Loucy (cell line): ENCODE results near the gene PIGX.

Experiments
- H2AFZ ChIP-seq: fragments of 200-600 bp; sonication (generic); 2 replicates; pipeline ENCODE4 v1.6.0; 2016; ENCODE audit warnings: antibody characterized with exemption, mild to moderate bottlenecking, low read length, moderate library complexity
- H3F3A ChIP-seq: fragments of 200-600 bp; 2 replicates; pipeline ENCODE4 v1.6.0; 2016; ENCODE audit warnings: antibody characterized with exemption, low read depth, mild to moderate bottlenecking
- H3K27me3 ChIP-seq: fragments of 200-600 bp; sonication (generic); 2 replicates; pipeline ENCODE4 v1.6.1; 2014; ENCODE audit warnings: low read length, mild to moderate bottlenecking; ENCODE audit not compliant: insufficient read depth, poor library complexity, severe bottlenecking
- H3K36me3 ChIP-seq: fragments of 200-600 bp; sonication (generic); 2 replicates; pipeline ENCODE4 v1.6.1; 2016; ENCODE audit warnings: low read length; ENCODE audit not compliant: insufficient read depth
- H3K4me1 ChIP-seq: fragments of 200-600 bp; sonication (generic); 2 replicates; pipeline ENCODE4 v1.5.1; 2014; ENCODE audit warnings: low read length, mild to moderate bottlenecking; ENCODE audit not compliant: insufficient read depth, poor library complexity, severe bottlenecking
- H3K4me2 ChIP-seq: fragments of 200-600 bp; sonication (generic); 2 replicates; pipeline ENCODE4 v1.6.0; 2014; ENCODE audit warnings: antibody characterized with exemption, low read length, low read depth, mild to moderate bottlenecking; ENCODE audit not compliant: poor library complexity, severe bottlenecking
- H3K4me3 ChIP-seq: fragments of 200-600 bp; sonication (generic); 2 replicates; pipeline ENCODE4 v1.5.1; 2014; ENCODE audit warnings: low read length, mild to moderate bottlenecking, mixed read lengths; ENCODE audit not compliant: poor library complexity, severe bottlenecking
- H3K79me2 ChIP-seq: fragments of 200-600 bp; sonication (generic); 2 replicates; pipeline ENCODE4 v1.6.1; 2014; ENCODE audit warnings: low read length; ENCODE audit not compliant: insufficient read depth
- H3K9ac ChIP-seq: fragments of 200-600 bp; sonication (generic); 2 replicates; pipeline ENCODE4 v1.6.0; 2014; ENCODE audit warnings: mild to moderate bottlenecking, low read depth, low read length, moderate library complexity; ENCODE audit not compliant: poor library complexity, severe bottlenecking
- H3K9me2 ChIP-seq: fragments of 200-600 bp; sonication (generic); replicated peaks from 2 replicates; pipeline ENCODE4 v1.6.1; 2016; ENCODE audit warnings: low read depth, low read length, mixed read lengths
- H3K9me3 ChIP-seq: fragments of 200-600 bp; sonication (generic); 2 replicates; pipeline ENCODE4 v1.6.1; 2014; ENCODE audit warnings: mild to moderate bottlenecking, antibody characterized with exemption, low read length, low read depth; ENCODE audit not compliant: insufficient read depth
- H4K20me1 ChIP-seq: fragments of 200-600 bp; sonication (generic); 2 replicates; pipeline ENCODE4 v1.6.0; 2014; ENCODE audit warnings: antibody characterized with exemption, low read length, mild to moderate bottlenecking; ENCODE audit not compliant: insufficient read depth, poor library complexity, severe bottlenecking
- EZH2phosphoT487 ChIP-seq: fragments of 200-600 bp; IDR thresholded peaks from 2 replicates; pipeline ENCODE4 v1.6.1; 2018; ENCODE audit warnings: antibody characterized with exemption, mild to moderate bottlenecking, moderate library complexity, borderline replicate concordance
- TF ChIP-seq, protein P1 (sequence below): fragments of 200-600 bp; sonication (generic); conservative IDR thresholded peaks from 2 replicates; pipeline ENCODE4 v1.5.1; 2014; ENCODE audit warnings: mild to moderate bottlenecking, antibody characterized with exemption, low read length

The PIGX gene

DNA sequence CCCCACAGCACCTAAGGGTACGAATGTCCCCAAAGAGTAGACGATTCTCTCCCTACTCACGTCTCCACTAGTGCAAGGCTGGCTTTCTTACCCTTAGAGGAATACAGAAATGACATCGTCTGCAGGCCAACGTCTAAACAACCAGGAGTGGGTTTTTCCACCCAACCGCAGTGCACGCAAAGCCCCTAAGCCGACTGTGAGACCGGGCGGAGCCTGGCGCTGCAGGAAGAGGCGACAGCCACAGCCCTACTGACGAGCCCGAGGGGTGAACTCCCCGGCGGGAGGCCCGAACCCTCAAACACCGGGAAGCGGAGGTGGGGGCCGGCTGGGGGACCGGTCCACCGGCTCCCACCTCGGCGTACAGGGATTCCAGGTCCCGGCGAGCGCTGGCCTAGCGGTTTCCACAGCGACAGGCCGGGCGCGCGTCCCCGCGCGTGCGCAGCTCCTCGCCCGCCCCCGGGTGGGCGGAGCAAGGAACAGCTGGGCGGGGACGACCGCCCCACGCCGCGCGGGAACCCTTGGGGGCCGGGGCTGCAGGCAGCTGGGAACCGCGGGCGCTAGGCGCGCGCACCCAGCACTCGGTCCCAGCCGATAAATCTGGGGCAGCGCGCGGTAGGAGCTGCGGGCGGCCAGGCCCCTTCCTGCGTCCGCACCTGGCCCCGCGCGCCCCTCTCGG is at the start of gene PIGX, which contains the start of gene CEP19:
TSS of gene PIGX (plus strand) at position 540 of the 676 bp plus-strand sequence.
TSS of gene CEP19 (minus strand) at position 413 of the 676 bp plus-strand sequence. CDS start 3,593 bp downstream, outside the sequence.
- Histone ChIP-seq H3K4me1 (peaks cover 8% of the 10 kb centered on the region), H3K9me2 (no peaks in the 10 kb centered on the region), H3K79me2 (peaks cover 10% of the 10 kb centered on the region; the same call in 1 of the 2 replicates), H2AFZ (peak within 1 kb of the TSS; percentile 96), H3K36me3 (no peaks in the 10 kb centered on the region), H3K27me3 (no peaks in the 10 kb centered on the region), H3K4me3 (peak within 1 kb of the TSS; percentile 92), H3K4me2 (peak within 1 kb of the TSS; percentile 98), H3K9ac (peak within 1 kb of the TSS; percentile 85), H4K20me1 (no peaks in the 10 kb centered on the region), H3K9me3 (no peaks in the 10 kb centered on the region), H3F3A (no peaks in the 10 kb centered on the region)
- no peak for TF ChIP-seq EZH2phosphoT487
- TF ChIP-seq, protein P1, sequence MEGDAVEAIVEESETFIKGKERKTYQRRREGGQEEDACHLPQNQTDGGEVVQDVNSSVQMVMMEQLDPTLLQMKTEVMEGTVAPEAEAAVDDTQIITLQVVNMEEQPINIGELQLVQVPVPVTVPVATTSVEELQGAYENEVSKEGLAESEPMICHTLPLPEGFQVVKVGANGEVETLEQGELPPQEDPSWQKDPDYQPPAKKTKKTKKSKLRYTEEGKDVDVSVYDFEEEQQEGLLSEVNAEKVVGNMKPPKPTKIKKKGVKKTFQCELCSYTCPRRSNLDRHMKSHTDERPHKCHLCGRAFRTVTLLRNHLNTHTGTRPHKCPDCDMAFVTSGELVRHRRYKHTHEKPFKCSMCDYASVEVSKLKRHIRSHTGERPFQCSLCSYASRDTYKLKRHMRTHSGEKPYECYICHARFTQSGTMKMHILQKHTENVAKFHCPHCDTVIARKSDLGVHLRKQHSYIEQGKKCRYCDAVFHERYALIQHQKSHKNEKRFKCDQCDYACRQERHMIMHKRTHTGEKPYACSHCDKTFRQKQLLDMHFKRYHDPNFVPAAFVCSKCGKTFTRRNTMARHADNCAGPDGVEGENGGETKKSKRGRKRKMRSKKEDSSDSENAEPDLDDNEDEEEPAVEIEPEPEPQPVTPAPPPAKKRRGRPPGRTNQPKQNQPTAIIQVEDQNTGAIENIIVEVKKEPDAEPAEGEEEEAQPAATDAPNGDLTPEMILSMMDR = no peak

DNA sequence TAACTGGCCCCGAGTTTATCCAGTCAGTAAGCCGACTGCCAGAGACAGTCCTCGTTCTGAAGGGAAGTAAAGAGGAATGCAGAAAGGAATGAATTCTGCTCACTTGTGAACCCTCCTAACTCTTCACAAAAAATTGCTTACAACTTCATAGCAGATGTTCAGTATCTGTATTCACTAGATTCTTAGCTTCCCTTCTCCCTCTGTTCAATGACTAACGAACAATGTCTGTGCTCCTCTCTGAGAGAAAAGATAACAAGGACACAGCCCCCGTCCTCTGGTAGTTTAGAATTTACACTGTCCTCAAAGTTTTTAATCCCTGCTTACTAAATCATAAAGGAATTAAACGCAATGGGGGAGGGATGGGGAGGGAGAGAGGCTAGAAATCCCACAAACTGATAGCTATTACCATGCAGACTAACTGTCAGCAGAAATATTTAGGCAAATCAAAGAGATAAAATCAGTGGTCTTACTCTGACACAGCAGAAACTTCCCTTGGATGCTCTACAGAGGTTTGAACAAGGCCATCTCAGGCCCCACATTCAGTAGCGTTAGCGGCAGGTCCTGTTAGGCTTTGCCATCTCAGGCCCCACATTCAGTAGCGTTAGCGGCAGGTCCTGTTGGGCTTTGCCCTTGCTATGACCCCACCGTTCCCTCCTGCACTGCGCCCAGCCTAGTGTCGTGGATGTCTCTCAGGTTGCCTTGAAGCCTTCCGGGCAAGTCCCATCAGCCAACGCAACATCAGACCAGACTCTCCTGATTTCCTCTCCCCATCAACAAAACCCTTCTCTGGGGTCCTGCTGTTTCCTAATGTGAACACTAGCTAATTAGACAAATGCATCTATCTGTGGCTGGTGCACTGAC is 49.2 kb upstream of the PIGX start:
- H3K4me3 ChIP-seq = no peak overlapping the region
- TF ChIP-seq, protein P1 = no peak
- TF ChIP-seq EZH2phosphoT487 = no peak
- H3K9ac ChIP-seq = no peak overlapping the region
- H3K27me3 ChIP-seq = no peaks in the 10 kb centered on the region
- no peaks in the 10 kb centered on the region for H3K9me2 ChIP-seq
- H4K20me1 ChIP-seq = peaks cover 54% of the 10 kb centered on the region
- peaks cover 52% of the 10 kb centered on the region for H3K79me2 ChIP-seq
- H3K9me3 ChIP-seq = no peaks in the 10 kb centered on the region
- H3F3A ChIP-seq = peaks cover 5% of the 10 kb centered on the region; the same call in 1 of the 2 replicates
- H3K4me2 ChIP-seq = no peak overlapping the region
- peaks cover 56% of the 10 kb centered on the region for H3K36me3 ChIP-seq
- H2AFZ ChIP-seq = no peak overlapping the region
- H3K4me1 ChIP-seq = peaks cover 4% of the 10 kb centered on the region

DNA sequence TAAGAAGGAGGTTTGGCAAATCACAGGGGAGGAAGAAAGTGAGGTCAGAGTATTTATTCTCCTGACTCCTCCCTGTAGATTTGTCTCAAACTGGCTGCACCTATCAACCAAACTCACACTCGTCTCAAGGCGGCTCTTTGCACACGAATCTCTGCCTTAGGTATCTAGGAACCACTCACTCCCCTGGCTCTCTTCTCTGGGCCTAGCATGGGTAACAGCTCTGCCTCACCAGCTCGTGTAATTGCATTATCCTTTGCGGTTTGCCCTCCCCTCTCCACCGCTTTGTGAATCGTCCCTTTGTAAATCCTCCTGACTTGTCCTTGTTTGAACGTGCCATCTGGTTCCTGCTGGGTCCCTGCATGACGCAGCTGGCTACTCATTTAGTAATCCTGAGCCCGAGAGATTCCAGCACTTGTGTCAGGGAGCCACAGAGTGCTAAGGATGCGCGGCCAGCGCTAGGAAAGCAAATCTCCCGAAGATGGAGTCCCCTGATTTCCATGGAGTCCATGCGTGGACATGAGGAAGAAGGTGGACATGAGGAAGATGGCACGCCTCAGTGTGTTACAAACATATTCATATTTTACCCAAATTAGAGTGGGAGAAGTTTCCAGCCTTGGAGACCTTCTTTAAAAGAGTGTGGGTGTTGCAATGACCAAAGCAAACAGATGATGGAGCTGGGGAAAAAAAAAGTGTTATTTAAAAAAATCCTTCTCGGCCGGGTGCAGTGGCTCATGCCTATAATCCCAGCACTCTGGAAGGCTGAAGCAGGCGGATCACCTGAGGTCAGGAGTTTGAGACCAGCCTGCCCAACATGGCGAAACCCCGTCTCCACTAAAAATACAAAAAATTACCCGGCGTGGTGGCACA is 45.9 kb upstream of the PIGX start:
- peaks cover 4% of the 10 kb centered on the region for H3K4me1 ChIP-seq
- no peak for TF ChIP-seq EZH2phosphoT487
- TF ChIP-seq, protein P1 = no peak
- H2AFZ ChIP-seq = no peak overlapping the region
- H3K9ac ChIP-seq = no peak overlapping the region
- H3F3A ChIP-seq = peaks cover 3% of the 10 kb centered on the region; the same call in 1 of the 2 replicates
- H3K4me3 ChIP-seq = no peak overlapping the region
- H3K9me2 ChIP-seq = no peaks in the 10 kb centered on the region
- peaks cover 20% of the 10 kb centered on the region for H3K79me2 ChIP-seq
- no peaks in the 10 kb centered on the region for H3K27me3 ChIP-seq
- H4K20me1 ChIP-seq = peaks cover 27% of the 10 kb centered on the region
- H3K9me3 ChIP-seq = no peaks in the 10 kb centered on the region
- H3K36me3 ChIP-seq = peaks cover 23% of the 10 kb centered on the region
- no peak overlapping the region for H3K4me2 ChIP-seq
